Measurements from ENCODE around the gene VPS35. TPM values are rescaled to one million over a fixed set of nuclear protein-coding genes. Genes with fewer than 3 reads are reported as not detected.

The VPS35 gene
- total and polyA plus RNA-seq, 2 of the 13 experiments (the other 11 are each of a cell fraction or from before 2014, with no cell fraction given) = 30.7 to 136 TPM

Other genes starting within 250 kb of the VPS35 start
- gene SHCBP1, start 67.8 kb downstream of the VPS35 start, total RNA-seq (2016; rRNA removed; fragmentation: Illumina TruSeq; extraction: Trizol) = 33.0 and 48.9 TPM in 2 replicates
- gene SHCBP1, start 67.8 kb downstream of the VPS35 start, polyA plus RNA-seq (2011; rRNA removed) = 8.2 and 15.7 TPM in 2 replicates
- gene ORC6, start 481 bp upstream of the VPS35 start, total RNA-seq (2016; rRNA removed; fragmentation: Illumina TruSeq; extraction: Trizol) = 57.3 and 69.8 TPM in 2 replicates
- 22.9 and 34.2 TPM in 2 replicates for gene ORC6, start 481 bp upstream of the VPS35 start, polyA plus RNA-seq (2011; rRNA removed)
- 0.13 and 0.18 TPM in 2 replicates for gene MYLK3, start 59.2 kb upstream of the VPS35 start, total RNA-seq (2016; rRNA removed; fragmentation: Illumina TruSeq; extraction: Trizol)
- 0.04 TPM in 2 replicates for gene MYLK3, start 59.2 kb upstream of the VPS35 start, polyA plus RNA-seq (2011; rRNA removed)
- gene C16orf87, start 142.0 kb upstream of the VPS35 start, total RNA-seq (2016; rRNA removed; fragmentation: Illumina TruSeq; extraction: Trizol) = 19.5 and 27.6 TPM in 2 replicates
- gene C16orf87, start 142.0 kb upstream of the VPS35 start, polyA plus RNA-seq (2011; rRNA removed) = 5.7 and 8.6 TPM in 2 replicates
- gene GPT2, start 195.2 kb upstream of the VPS35 start, total RNA-seq (2016; rRNA removed; fragmentation: Illumina TruSeq; extraction: Trizol) = 130 and 138 TPM in 2 replicates
- gene GPT2, start 195.2 kb upstream of the VPS35 start, polyA plus RNA-seq (2011; rRNA removed) = 267 and 269 TPM in 2 replicates